ENCODE data around the gene CEMIP2.

CEMIP2 gene

GRCh38 chr9:71642056-71642455 lies 126.3 kb downstream of the CEMIP2 start:
- DNase-seq, result no peak

DNA sequence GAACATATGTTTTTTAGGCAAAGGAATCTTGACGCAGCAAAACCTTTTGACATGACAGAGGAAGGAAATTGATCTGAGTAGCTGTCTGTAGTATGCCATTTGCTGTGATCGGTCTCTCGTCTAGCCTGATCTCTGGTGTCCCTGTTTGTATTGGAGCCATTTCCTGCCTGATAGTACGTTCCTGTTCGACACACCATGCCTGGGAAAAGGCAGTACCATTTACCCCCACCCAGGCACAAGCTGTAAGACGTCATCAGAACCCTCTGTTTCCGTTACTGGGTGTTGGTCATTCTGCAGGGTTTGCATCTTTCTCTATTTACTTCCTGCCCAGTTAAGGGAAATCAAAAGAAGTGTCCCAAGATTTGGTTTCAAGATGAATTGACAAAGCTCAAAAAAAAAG lies 129.7 kb downstream of the CEMIP2 start:
- no peak for DNase-seq

- DNase-seq, result no peak
Measured at GRCh38 chr9:71637926-71638325, 130.4 kb downstream of the CEMIP2 start.

- DNase-seq, result no peak
Measured at GRCh38 chr9:71637375-71637774, 130.9 kb downstream of the CEMIP2 start.

- no peak for DNase-seq
Measured at GRCh38 chr9:71636143-71636839, 132.0 kb downstream of the CEMIP2 start.

GRCh38 chr9:71634752-71635151 lies 133.6 kb downstream of the CEMIP2 start:
- DNase-seq, result no peak
